T-cell (primary cell): ENCODE results near the gene XPOT. TPM values are rescaled to one million over a fixed set of nuclear protein-coding genes. Genes with fewer than 3 reads are reported as not detected.

Experiments used
- ATAC-seq, 4 experiments: fragments of 200-7000 bp in 3 of 4; fragments of 150-1000 bp in 1 of 4; cut with Tn5 transposase; replicated peaks in 1 of 4; 1 replicate in 3 of 4; 2 replicates in 1 of 4; pipeline ENCODE4 v1.10.0; 2021; ENCODE audit warnings: moderate library complexity in 3 of 4, mild to moderate bottlenecking in 2 of 4, moderate number of reproducible peaks in 1 of 4
- CTCF ChIA-PET, 2 donors: fragments of 300-600 bp; sonication (Branson Sonifier 250); formaldehyde crosslinking; loops; one replicate each; lab custom pipeline; 2022; ENCODE audit warnings: antibody characterized with exemption in 2 of 2; lab: Charles Lee
- POLR2A ChIA-PET, 2 donors: fragments of 300-600 bp; sonication (Branson Sonifier 250); formaldehyde crosslinking; loops; one replicate each; lab custom pipeline; 2022; ENCODE audit warnings: antibody characterized with exemption in 2 of 2; lab: Charles Lee
- DNase-seq, 35 experiments: peaks; one replicate each; pipeline versions ENCODE4 v3.0.0 to v3.0.0-alpha.2; 2013 to 2023
- H3K27ac ChIP-seq: one replicate; pipeline ENCODE4 v1.5.1; 2013; ENCODE audit warnings: low read length
- H3K27me3 ChIP-seq, 2 experiments: replicated peaks in 1 of 2; 1 replicate in 1 of 2; 2 replicates in 1 of 2; pipeline versions ENCODE4 v1.6.1 to v1.7.0; 2013; ENCODE audit warnings: low read length in 1 of 2, mixed read lengths in 1 of 2; ENCODE audit not compliant: control insufficient read depth in 2 of 2, insufficient read depth in 2 of 2; ENCODE audit errors: extremely low read depth in 1 of 2
- H3K36me3 ChIP-seq, 2 donors: 1 replicate in 1 of 2; 2 replicates in 1 of 2; pipeline versions ENCODE4 v1.6.1 to v1.7.0; 2013; ENCODE audit warnings: low read length in 1 of 2; ENCODE audit not compliant: control insufficient read depth in 2 of 2, insufficient read depth in 1 of 2; ENCODE audit errors: extremely low read depth in 1 of 2
- H3K4me1 ChIP-seq, 2 experiments: 1 replicate in 1 of 2; 2 replicates in 1 of 2; pipeline versions ENCODE4 v1.6.1 to v1.7.0; 2013; ENCODE audit warnings: low read length in 2 of 2, mixed read lengths in 1 of 2; ENCODE audit not compliant: insufficient read depth in 2 of 2, control insufficient read depth in 1 of 2; ENCODE audit errors: extremely low read depth in 1 of 2
- H3K4me3 ChIP-seq, 2 donors: 1 replicate in 1 of 2; 2 replicates in 1 of 2; pipeline versions ENCODE4 v1.5.1 to v1.7.0; 2013; ENCODE audit warnings: mild to moderate bottlenecking in 2 of 2, low read length in 1 of 2, moderate library complexity in 1 of 2; ENCODE audit not compliant: control insufficient read depth in 1 of 2; ENCODE audit errors: extremely low read depth in 1 of 2
- H3K9me3 ChIP-seq: 2 replicates; pipeline ENCODE4 v1.7.0; 2013
- H3K27ac Mint-ChIP-seq, 2 donors: one replicate each; pipeline ENCODE4 v1.8.0; 2020 to 2021; ENCODE audit warnings: mild to moderate bottlenecking in 2 of 2, mixed read lengths in 2 of 2
- H3K27me3 Mint-ChIP-seq, 2 donors: one replicate each; pipeline ENCODE4 v1.8.0; 2021 to 2022; ENCODE audit warnings: mixed read lengths in 2 of 2
- H3K36me3 Mint-ChIP-seq: one replicate; pipeline ENCODE4 v1.8.0; 2021; ENCODE audit warnings: mixed read lengths
- H3K4me1 Mint-ChIP-seq, 3 donors: one replicate each; pipeline ENCODE4 v1.8.0; 2020 to 2022; ENCODE audit warnings: mixed read lengths in 3 of 3, mild to moderate bottlenecking in 1 of 3
- H3K4me3 Mint-ChIP-seq, 3 donors: one replicate each; pipeline ENCODE4 v1.8.0; 2020 to 2022; ENCODE audit warnings: mild to moderate bottlenecking in 3 of 3, mixed read lengths in 3 of 3, moderate library complexity in 3 of 3
- H3K9me3 Mint-ChIP-seq, 3 donors: one replicate each; pipeline ENCODE4 v1.8.0; 2020 to 2022; ENCODE audit warnings: mixed read lengths in 3 of 3
- WGBS: methylation state at CpG from one replicate; pipeline ENCODE4 v1.1.5; 2013; ENCODE audit warnings: missing lambda C conversion rate; ENCODE audit not compliant: insufficient coverage; 5-methylcytosine and 5-hydroxymethylcytosine counted together
- total RNA-seq, 35 experiments: library from RNA in 6 of 35; stranded (reverse) in 6 of 35; fragments of 120-200 nt in 1 of 35; gene quantifications; one replicate each; pipeline versions ENCODE4 v1.2.1 to v1.2.4 and lab custom pipeline; 2013 to 2026

The XPOT gene
- total RNA-seq, 5 donors from 2014 or later (not counting 1 experiment from before 2014, with no cell fraction given): 53.9 to 94.2 (median 81.3) TPM

DNA sequence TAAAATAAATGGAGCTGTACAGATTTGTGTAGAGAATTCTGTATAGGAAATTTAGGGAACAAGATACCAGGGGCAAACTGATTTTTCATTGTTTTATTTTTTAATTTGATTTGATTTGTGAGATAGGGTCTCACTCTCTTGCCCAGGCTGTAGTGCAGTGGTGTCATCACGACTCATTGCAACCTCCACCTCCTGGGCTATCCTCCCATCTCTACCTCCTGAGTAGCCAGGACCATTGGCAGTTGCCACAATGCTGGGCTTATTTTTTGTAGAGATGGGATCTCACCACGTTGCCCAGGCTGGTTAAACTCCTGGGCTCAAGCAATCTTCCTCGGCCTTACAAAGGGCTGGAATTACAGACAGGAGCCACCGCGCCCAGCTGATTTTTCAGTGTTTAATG is 29.7 kb downstream of the XPOT start:
- no peaks in the 10 kb centered on the region for H3K9me3 Mint-ChIP-seq
- Histone ChIP-seq H3K4me3 (no peak overlapping the region), H3K9me3 (no peaks in the 10 kb centered on the region), H3K27ac (no peak overlapping the region), H3K27me3 (no peaks in the 10 kb centered on the region), H3K36me3 (peaks cover 10 to 84% of the 10 kb centered on the region in 2 donors), H3K4me1 (no peaks in the 10 kb centered on the region)
- H3K4me1 Mint-ChIP-seq: no peaks in the 10 kb centered on the region
- ChIA-PET POLR2A (no interaction called here), CTCF (no interaction called here)
- DNase-seq: no peak
- no peak for ATAC-seq
- no peak overlapping the region for H3K27ac Mint-ChIP-seq
- 83% methylated on average over 1 of the region's 5 CpGs for WGBS
- H3K4me3 Mint-ChIP-seq: no peak overlapping the region
- no peaks in the 10 kb centered on the region for H3K27me3 Mint-ChIP-seq
- H3K36me3 Mint-ChIP-seq: peaks cover 73% of the 10 kb centered on the region

GRCh38 chr12:64440100-64440499 is 35.9 kb downstream of the XPOT start:
- Histone ChIP-seq H3K4me3 (no peak overlapping the region), H3K36me3 (peaks cover 12 to 57% of the 10 kb centered on the region in 2 donors), H3K4me1 (no peaks in the 10 kb centered on the region), H3K9me3 (no peaks in the 10 kb centered on the region), H3K27me3 (no peaks in the 10 kb centered on the region), H3K27ac (no peak overlapping the region)
- POLR2A ChIA-PET: no interaction called here
- CTCF ChIA-PET: no interaction called here
- peaks cover 54% of the 10 kb centered on the region for H3K36me3 Mint-ChIP-seq
- H3K4me3 Mint-ChIP-seq: no peak overlapping the region
- H3K4me1 Mint-ChIP-seq: peaks cover 7 to 9% (median 8%) of the 10 kb centered on the region in 3 donors
- no peaks in the 10 kb centered on the region for H3K9me3 Mint-ChIP-seq
- no CpG with 5 or more reads among the region's 1 CpG for WGBS
- no peak for DNase-seq
- no peaks in the 10 kb centered on the region for H3K27me3 Mint-ChIP-seq
- H3K27ac Mint-ChIP-seq: no peak overlapping the region
- ATAC-seq: no peak

DNA sequence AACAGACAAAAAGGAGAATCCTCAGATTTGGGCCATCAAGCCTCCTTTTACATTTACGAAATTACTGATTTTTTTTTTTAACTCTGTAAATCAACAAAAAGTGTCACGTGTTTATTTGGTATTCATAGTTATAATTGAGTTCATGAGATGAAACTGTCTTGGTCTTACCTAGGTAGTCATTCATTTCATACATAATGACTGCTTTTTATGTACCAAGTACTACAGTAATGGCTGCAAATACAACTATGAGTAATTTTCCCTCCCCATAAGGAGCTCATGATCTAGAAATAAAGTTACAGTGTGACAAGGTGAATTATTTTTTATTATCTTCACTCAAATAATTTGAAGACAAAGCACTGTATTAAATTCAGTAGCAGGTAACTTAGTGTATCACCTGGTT is 41.3 kb downstream of the XPOT start:
- Mint-ChIP-seq H3K27me3 (no peaks in the 10 kb centered on the region), H3K9me3 (no peaks in the 10 kb centered on the region), H3K4me1 (peaks cover 27 to 33% (median 30%) of the 10 kb centered on the region in 3 donors), H3K4me3 (no peak overlapping the region), H3K36me3 (peaks cover 23% of the 10 kb centered on the region), H3K27ac (no peak overlapping the region)
- H3K9me3 ChIP-seq: no peaks in the 10 kb centered on the region
- ChIA-PET POLR2A (interaction anchor here in 1 of 2 donors (0.6 to 1.0 kb wide), 3 partner anchors 24 to 232 kb away, joined by 3 to 6 read pairs (median 4); no protein-coding TSS in a partner anchor), CTCF (interaction anchor here (0.7 kb wide), 2 partner anchors 22 to 315 kb away, joined by 3 to 8 read pairs; no protein-coding TSS in a partner anchor)
- no peak for DNase-seq
- ATAC-seq: no peak
- H3K4me3 ChIP-seq: no peak overlapping the region
- H3K4me1 ChIP-seq: peaks cover 2 to 8% of the 10 kb centered on the region in 2 experiments
- no peaks in the 10 kb centered on the region for H3K27me3 ChIP-seq
- peaks cover 8 to 28% of the 10 kb centered on the region in 2 donors for H3K36me3 ChIP-seq
- no peak overlapping the region for H3K27ac ChIP-seq
- WGBS: no CpG with 5 or more reads among the region's 2 CpGs

GRCh38 chr12:64446295-64446694 is 42.1 kb downstream of the XPOT start:
- DNase-seq (no peak), ATAC-seq (peak in 2 of 4 experiments; percentile 36 to 64)
- Histone ChIP-seq H3K27me3 (no peaks in the 10 kb centered on the region), H3K36me3 (peaks cover 8 to 25% of the 10 kb centered on the region in 2 donors), H3K9me3 (no peaks in the 10 kb centered on the region), H3K27ac (no peak overlapping the region), H3K4me3 (no peak overlapping the region), H3K4me1 (peaks cover 6 to 8% of the 10 kb centered on the region in 2 experiments)
- no peak overlapping the region for H3K4me3 Mint-ChIP-seq
- H3K9me3 Mint-ChIP-seq: no peaks in the 10 kb centered on the region
- H3K27me3 Mint-ChIP-seq: no peaks in the 10 kb centered on the region
- CTCF ChIA-PET: no interaction called here
- POLR2A ChIA-PET: no interaction called here
- no CpG with 5 or more reads among the region's 1 CpG for WGBS
- H3K4me1 Mint-ChIP-seq: peaks cover 35 to 41% (median 35%) of the 10 kb centered on the region in 3 donors
- H3K27ac Mint-ChIP-seq: peak overlapping the region; percentile 26 to 44
- peaks cover 18% of the 10 kb centered on the region for H3K36me3 Mint-ChIP-seq

- no peaks in the 10 kb centered on the region for H3K9me3 ChIP-seq
- DNase-seq: peak in 1 of 35 experiments; percentile 10
Measured at GRCh38 chr12:64450057-64450640, 46.0 kb downstream of the XPOT start.

DNA sequence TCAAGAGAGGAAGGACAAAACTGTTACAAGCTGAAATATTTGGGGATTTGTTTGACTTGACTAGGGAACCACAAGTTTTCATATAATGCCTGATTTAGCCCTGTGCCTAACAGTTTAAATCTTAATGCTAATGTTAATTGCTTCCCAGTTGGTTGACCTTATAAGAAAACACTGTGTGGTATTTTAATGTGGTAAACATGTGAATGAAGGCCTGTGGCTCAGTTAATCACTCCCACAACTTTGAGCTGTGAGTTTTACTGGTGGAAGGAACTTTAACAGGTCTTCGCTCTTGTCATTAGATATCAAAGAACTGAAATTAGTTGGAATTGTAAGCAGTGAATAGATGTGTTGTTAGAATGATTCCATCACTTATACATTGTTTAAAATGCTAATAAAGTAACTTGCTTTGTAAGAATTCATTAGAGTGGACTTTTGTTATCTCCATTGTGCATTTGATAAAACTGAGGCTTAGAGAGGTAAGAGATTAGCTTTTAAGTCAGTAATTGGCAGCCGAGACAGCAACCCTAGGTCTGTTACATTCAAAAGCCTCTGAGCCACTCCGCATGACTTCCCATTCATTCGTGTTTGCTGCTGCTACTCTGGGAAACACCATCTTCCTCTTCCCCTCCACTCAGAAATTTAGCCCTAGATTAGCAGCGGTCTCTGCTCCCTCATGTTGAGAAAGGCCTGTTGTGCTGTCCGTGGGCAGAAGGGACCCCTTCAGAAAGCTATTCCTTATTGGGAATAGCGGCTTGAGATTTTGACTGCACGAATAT is 46.7 kb downstream of the XPOT start:
- Histone ChIP-seq H3K36me3 (peaks cover 0 to 7% of the 10 kb centered on the region in 2 donors), H3K4me3 (peak overlapping the region in 1 of 2 donors; percentile 81), H3K9me3 (no peaks in the 10 kb centered on the region), H3K27ac (peak overlapping the region; percentile 79), H3K27me3 (no peaks in the 10 kb centered on the region), H3K4me1 (peaks cover 12 to 15% of the 10 kb centered on the region in 2 experiments)
- H3K4me3 Mint-ChIP-seq: peak overlapping the region; percentile 87 to 94 (median 91)
- peaks cover 50 to 60% (median 51%) of the 10 kb centered on the region in 3 donors for H3K4me1 Mint-ChIP-seq
- no peaks in the 10 kb centered on the region for H3K27me3 Mint-ChIP-seq
- no peaks in the 10 kb centered on the region for H3K9me3 Mint-ChIP-seq
- peak in 1 of 35 experiments; percentile 25 for DNase-seq
- ATAC-seq: no peak
- H3K27ac Mint-ChIP-seq: peak overlapping the region; percentile 93 to 94
- ChIA-PET CTCF (interaction anchor here (0.5 to 0.7 kb wide), 2 partner anchors 25 to 95 kb away, joined by 3 to 7 read pairs; no protein-coding TSS in a partner anchor), POLR2A (interaction anchor here in 1 of 2 donors (0.6 to 0.8 kb wide), 3 partner anchors 16 to 140 kb away, joined by 3 read pairs; no protein-coding TSS in a partner anchor)
- H3K36me3 Mint-ChIP-seq: peaks cover 3% of the 10 kb centered on the region
- 51% methylated on average over 6 of the region's 8 CpGs for WGBS

More at GRCh38 chr12:64450057-64450640, 46.0 kb downstream of the XPOT start:
- Histone ChIP-seq H3K4me3 (no peak overlapping the region), H3K4me1 (peaks cover 12 to 15% of the 10 kb centered on the region in 2 experiments), H3K36me3 (peaks cover 0 to 8% of the 10 kb centered on the region in 2 donors), H3K27me3 (no peaks in the 10 kb centered on the region), H3K27ac (no peak overlapping the region)
- Mint-ChIP-seq H3K27ac (peak overlapping the region; percentile 93 to 94), H3K4me3 (peak overlapping the region; percentile 25 to 94 (median 87)), H3K9me3 (no peaks in the 10 kb centered on the region), H3K4me1 (peaks cover 45 to 55% (median 47%) of the 10 kb centered on the region in 3 donors), H3K36me3 (peaks cover 4% of the 10 kb centered on the region), H3K27me3 (no peaks in the 10 kb centered on the region)
- POLR2A ChIA-PET: interaction anchor here (0.5 to 0.6 kb wide), 5 partner anchors 13 to 280 kb away, joined by 3 to 9 read pairs (median 3); no protein-coding TSS in a partner anchor
- ATAC-seq: no peak
- WGBS: no CpG with 5 or more reads among the region's 2 CpGs
- CTCF ChIA-PET: interaction anchor here in 1 of 2 donors (0.6 to 0.8 kb wide), 3 partner anchors 13 to 124 kb away, joined by 3 to 4 read pairs (median 3); no protein-coding TSS in a partner anchor
